Neural cell (in vitro differentiated cells): ENCODE results near the gene MYO18B.

ENCODE experiments used
- CTCF ChIP-seq: fragments of 450-650 bp; IDR thresholded peaks from 2 replicates; pipeline ENCODE4 v1.5.1; 2014; ENCODE audit warnings: antibody characterized with exemption, mild to moderate bottlenecking, moderate library complexity; ENCODE audit not compliant: poor library complexity, severe bottlenecking
- EZH2 ChIP-seq: fragments of 200-600, 300-800 bp; shearing (Covaris generic), sonication (generic); IDR thresholded peaks from 2 replicates; pipeline ENCODE4 v1.6.1; 2014; ENCODE audit warnings: antibody characterized with exemption, low read length, borderline replicate concordance, mild to moderate bottlenecking; ENCODE audit not compliant: insufficient read depth, poor library complexity, severe bottlenecking

- TF ChIP-seq CTCF (no peak), EZH2 (no peak)
Measured at GRCh38 chr22:25884121-25884520, 142.1 kb downstream of the MYO18B start.
